Stimulated activated CD4-positive, alpha-beta T cell treated with anti-CD3 and anti-CD28 coated beads, Interleukin-2, amount 100 ng/mL, for 4 hours (primary cell): Measurements from ENCODE around the gene TESMIN.

Experiments
- DNase-seq: peaks from one replicate; pipeline ENCODE4 v3.0.0-alpha.2; 2020; ENCODE audit warnings: low read depth

The TESMIN gene

DNA sequence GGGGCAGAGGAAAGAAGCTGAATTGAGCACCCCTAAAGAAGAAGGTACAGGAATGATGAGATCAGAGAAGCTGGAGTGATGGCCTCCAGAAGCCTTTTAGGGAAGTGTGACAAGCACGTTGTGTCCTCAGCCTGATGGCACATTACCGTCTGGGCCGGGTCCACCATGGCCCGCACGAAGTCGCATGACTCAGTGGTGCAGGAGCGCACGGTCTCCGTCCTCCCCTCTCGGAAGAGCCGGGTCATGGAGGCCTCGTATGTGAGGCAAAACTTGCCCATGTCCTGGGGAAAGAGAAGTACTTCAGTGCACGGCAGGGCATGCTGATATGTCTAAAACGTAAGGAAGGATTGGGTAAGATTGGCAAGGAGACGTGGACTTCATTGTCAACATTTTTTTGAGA, 11.2 kb upstream of the TESMIN start:
- DNase-seq = no peak

DNA sequence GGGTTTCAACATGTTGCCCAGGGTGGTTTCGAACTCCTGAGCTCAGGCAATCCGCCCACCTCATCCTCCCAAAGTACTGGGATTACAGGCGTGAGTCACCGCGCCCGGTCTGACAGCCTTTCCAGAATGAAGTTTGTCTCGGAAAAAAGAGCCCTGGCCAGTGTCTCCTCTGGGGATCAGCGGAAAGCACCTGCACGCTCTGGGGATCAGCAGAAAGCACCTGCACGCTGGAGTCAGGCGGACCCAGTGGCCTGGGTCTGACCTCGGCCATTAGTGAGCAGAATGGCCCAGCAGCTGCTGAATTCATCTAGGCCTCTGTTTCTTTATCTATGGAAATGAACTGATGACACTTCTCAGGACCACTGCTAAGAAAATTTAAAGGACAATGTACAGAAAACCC, 10.5 kb upstream of the TESMIN start:
- no peak for DNase-seq

DNA sequence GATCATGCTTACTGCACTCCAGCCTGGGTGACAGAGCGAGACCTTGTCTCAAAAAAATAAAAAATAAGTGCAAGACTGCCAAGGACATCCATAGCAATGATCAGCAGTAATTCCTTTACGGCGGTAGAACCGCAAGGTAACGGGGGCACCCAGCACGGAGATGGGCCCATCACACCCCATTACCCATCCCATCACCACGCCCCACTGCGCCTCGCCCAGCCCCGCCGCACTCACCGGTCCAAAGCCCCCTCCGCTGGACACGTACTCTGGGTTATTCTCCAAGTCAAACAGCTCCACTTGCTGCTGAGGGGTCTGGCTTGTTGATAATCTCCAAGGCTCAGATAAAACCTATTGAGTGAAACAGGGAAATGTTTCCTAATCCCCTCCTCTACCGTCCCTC, 8.7 kb upstream of the TESMIN start:
- no peak for DNase-seq

DNA sequence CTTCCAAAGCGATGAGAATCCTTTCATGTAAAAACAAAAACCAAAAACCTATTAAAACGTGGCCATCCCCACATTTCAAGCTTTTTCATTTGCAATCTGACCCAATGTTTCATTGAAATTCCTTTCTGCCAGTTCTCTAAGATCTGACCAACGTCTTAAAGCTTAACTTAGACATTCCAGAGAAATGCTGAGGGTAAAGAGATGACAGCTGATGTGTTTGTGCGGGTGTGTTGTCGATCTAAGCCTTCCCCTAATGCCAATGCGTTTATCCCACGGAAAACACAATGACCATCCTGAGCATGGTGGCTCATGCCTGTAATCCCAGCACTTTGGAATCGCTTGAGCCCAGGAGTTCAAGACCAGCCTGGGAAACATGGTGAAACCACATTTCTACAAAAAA, 6.4 kb upstream of the TESMIN start:
- no peak for DNase-seq

DNA sequence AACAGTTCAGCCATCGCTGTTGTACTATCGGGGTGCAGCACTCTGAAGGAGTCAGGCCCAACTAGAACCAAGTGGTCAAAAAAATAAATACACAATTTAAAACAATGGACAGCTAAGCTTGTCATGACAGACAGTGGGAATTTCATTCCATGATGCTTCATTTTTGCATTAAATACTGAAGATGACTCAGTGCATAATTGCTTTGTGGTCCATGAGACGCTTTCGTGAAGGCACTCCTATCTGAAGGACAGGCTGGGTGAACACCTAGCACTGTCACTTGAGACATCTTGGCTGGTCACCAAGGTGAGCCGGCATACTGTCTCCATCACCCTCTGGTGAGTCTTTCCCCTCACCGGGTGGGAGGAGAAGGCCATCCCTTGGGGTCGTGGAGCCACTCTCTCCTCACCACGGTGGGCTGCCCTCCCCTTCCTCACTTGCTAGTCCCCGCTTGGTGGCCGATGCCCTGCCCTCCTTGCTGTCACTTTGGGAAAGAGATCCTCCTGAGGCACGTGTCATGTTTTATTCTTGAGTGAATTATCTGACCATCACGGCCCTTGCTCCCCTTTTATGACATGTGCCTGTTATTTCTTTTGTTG, 4.9 kb upstream of the TESMIN start:
- no peak for DNase-seq

DNA sequence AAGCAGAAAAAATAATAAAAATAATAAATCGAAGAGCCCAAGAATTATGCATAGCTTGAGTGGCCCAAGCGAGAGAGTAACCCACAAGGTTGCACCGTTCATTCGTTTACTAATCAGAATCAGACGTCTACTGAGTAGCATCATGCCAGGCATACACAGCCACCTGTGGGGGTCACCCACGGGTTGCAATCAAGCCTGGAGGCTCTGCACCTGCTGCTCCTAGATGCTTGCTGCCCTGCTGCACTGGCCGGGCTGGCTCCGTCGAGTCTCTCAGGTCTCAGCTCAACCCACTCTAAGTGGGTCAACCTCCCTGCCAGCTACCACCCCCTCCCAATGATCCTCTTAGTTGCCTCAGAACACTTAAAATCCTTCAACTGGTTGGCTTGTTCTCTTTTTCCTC, 2.0 kb upstream of the TESMIN start:
- no peak for DNase-seq

DNA sequence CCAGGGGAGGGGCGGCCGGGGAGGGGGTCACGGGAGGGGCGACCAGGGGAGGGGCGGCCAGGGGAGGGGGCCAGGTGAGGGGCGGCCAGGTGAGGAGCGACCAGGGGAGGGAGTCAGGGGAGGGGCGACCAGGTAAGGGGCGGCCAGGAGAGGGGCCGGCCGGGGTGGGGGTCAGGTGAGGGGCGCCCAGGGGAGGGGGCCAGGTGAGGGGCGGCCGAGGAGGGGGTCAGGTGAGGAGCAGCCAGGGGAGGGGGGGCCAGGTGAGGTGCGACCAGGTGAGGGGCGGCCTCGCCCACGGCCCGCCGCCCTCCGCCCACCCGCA, 355 bp downstream of the TESMIN start:
- no peak for DNase-seq

DNA sequence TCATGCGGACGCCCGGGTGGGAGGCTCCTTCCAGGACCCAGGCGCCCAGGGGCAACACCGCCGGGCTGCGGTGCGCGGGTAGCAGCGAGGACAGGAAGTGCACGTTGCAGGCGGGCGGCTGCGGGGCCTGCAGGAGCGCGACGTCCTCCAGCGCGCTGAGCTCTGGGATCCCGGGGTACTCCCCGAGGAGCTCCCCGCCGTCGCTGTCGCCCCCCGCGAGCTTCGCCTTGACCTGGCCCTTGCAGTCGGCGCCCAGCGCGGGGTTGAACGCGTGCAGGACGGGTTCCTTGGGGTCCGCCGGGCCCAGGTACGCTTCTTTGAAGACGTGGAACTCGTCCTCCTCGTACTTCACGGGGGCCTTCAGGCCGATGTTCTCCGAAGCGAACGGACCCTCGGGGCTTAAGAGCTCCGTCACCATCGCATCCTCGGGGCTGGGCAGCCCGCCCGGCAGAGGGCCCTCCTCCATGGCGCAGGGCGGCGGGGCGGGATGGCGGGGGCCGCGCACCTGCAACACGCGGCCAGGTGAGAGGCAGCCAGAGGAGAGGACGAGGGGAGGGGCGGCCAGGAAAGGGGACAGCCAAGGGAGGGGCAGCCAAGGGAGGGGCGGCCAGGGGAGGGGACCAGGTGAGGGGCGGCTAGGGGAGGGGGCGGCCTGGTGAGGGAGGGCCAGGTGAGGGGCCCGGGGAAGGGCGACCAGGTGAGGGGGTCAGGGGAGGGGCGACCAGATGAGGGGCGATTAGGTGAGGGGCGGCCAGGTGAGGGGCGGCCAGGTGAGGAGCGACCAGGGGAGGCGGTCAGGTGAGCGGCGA, 921 bp downstream of the TESMIN start:
- no peak for DNase-seq

DNA sequence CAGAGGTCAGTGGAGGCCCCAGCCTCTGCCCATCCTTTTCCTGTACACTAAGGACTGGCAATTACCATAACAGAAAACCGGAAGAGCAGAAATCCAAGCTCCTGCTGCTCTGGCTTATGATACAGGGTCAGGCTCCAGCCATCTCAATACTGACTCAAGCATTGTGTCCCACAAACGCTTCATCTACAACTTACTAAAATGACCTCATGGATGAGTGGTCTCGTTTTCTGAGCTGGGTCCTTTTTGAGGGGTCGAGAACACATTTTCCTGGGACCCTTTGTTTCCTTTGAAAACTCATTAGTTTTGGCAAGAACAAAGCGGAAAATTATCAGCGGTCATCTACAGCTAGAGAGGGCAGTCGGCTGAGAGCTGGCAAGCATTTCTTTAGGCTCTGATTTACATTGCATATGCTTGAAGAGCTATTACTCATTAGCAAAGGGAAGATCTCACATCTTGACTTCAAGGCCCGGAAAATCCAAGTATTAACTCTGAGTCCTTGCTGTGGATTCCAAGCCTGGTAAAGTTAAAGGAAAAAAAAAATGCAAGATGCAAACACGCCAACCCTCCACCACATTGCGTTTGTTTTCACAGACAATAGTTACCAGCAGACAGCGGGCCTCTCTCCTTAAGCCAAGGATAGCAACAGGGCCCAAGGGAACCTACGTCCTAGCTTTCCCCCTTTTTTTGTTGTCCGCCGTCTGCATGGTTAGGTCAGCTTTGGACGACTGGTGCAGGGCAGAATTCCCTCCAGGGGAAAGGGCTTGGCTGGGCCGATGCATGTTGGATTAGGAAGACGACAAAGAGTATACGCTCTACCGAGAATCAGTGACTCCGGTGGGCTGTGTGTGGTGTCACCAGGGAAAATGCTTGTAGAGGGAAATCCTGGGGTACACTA, 1.8 kb downstream of the TESMIN start:
- DNase-seq = no peak

DNA sequence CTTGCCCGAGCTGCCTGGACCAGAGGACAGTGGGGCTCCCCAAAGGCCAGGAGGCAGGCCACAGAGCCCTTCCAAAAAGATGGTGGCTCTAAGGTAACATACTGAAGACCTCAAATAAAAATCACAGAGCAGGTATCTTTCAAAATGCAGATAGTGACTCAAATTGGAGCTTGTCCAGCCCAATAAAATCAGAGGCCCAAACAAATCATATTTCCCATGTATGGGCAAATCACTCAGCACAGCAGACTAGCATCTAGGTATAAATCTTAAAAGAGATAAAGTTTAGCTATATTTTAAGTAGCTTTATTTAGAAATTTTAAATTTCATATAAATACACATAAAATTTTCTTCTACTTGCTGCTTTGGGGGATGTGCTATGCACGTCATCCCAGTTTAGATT, 3.3 kb downstream of the TESMIN start:
- DNase-seq = no peak

DNA sequence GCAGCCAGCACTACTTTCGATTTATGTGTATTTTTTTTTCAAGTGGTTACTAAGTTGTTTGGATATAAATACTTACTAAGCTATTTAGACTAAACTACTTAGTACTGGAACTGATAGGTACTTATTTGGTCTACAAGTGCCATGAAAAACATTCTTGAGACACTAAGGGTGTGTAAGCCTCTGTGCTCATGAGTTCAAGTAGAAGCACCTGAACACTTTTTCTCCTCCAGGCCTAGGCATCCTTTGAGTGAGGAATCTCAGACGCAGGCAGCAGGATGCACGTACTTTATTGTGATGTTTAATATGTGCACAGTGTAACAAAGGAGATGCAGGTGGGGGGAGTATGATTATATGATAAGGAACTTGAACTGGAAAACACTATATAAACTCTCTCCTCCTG, 7.8 kb downstream of the TESMIN start:
- DNase-seq = no peak

DNA sequence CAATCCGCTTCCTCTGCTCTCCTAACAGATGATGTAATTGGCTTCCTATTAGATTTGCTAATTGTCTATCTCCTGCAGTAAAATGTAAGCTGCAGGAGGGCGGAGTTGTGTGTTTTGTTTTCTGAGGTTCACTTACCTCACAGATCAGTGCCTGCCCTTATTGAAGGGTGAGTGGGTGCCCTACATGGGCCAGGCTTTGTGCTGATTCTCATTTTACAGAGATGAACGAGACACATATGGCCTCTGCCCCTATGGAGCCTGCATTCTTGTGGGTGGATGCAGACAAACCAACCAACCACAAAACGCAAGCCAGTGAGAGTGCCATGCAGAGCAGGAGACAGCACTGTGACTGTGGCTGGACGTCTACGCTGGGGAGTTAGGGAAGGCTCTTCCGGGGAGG, 9.9 kb downstream of the TESMIN start:
- no peak for DNase-seq

DNA sequence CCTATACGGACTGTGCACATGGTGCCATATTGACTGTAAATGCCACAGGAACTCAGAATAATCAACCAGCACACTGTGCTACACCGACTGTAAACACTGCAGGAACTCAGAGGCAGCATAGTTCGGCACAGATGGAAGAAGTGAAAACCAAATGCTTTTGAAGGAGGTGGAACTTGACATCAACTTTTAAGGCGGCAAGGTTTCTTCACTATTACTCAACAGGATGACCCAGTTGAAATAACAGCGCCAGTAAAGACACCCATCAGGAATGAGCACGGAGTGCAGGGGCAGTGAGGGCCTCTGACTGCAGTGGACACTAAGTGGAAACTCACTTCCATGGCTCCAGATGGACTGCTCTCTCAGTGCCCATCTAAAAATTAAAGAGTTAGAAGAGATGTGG, 15.7 kb downstream of the TESMIN start:
- DNase-seq = no peak

DNA sequence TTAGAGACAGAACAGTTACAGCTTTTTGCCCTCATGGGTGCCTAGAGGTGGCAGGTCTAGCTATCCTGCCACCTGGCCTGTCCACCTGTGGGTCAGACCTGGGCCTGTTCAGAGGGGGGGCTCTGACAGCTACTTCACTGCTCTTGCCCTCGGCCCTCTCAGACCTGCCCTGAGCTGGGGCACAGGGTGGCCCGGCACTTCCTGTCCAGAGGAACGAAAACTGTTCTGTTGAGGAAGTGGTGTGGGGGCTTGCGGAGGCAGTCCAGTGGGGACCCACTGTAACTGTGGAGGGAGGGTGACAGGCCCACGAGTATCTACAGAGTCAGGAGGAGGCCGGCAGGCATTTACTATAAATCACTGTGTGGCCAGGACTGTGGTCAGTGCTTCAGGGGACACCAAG, 16.2 kb downstream of the TESMIN start:
- no peak for DNase-seq

DNA sequence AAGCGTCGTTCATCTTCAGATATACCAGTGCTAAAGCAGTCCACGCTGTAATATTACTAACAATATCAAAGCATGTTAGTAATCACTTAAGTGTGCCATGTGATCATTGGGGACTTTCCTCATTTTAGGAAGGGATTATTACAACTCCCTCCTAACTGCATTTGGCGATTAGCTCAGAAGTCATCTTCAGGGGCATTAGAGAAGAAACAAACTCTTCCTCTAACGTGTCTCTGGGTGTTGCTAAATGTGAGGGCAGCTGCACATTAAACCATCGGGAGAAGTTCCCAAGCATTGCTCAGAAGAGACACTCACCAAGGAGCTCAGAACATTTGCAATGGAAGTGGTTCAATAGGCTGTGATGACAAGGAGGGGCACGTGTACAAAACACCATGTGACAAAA, 17.2 kb downstream of the TESMIN start:
- no peak for DNase-seq

DNA sequence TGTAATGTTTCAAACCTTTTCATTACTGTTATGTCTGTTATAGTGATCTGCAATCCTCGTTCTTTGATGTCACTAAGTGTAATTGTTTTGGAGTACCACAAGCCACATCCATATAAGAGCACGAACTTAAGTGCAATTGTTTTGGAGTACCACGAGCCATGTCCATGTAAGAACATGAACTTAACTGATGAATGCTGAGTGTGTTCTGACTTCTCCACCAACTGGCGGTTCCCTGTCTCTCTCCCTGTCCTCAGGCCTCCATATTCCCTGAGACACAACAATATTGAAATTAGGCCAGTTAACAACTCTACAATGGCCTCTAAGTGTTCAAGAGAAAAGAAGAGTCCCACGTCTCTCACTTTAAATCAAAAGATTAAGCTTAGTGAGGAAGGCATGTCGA, 23.5 kb downstream of the TESMIN start:
- DNase-seq = no peak

DNA sequence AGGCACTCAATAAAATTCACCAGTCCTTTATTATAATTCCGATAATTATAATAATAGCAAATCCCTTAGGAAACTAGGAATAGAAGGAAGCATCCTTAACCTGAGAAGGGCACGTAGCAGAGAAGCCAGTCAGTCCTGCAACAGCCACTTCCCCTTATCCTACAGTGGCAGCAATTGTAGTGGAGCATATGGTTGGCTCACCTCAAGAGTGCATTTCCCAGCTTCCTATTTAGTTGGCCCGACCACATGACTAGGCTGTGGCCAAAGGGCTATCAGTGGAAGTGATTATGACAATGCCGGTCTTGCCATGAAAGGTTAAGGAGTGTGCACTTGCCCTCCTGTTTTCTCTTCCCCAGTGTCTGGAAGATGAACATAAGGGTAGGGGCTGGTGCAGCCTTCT, 27.0 kb downstream of the TESMIN start:
- DNase-seq = no peak

DNA sequence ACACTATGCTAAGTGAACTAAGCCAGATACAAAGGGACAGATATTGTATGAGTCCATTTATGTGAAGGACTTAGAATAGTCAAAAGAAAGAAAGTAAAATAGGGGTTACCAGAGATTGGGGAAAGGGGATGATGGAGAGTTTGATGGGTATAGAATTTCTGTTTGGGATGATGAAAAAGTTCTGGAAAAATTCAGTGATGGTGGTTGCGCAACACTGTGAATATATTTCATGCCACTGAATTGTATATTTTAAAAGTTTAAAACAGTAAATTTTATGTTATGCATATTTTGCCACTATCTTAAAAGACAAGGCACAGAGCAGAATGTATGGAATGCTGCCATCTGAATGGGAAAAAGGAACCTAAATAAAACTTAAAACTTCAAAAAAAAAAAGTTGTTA, 29.2 kb downstream of the TESMIN start:
- DNase-seq = no peak

DNA sequence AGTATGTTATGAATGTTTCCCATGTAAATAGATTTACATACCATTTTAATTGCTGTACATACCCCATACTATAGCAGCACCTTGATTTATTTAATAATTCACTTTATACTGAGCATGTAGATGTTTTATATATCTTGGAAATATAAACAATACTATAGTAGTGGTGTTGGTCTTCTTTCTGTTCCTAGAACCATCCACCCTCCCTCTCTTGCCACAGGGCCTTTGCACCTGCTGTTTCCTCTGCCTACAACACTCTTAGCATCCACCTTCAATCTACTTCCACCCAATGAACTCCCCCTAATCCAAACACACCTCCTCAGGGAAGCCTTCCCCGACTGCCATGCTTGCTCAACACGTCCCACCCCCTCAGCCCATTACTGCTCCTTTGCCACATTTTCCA, 30.2 kb downstream of the TESMIN start:
- no peak for DNase-seq

DNA sequence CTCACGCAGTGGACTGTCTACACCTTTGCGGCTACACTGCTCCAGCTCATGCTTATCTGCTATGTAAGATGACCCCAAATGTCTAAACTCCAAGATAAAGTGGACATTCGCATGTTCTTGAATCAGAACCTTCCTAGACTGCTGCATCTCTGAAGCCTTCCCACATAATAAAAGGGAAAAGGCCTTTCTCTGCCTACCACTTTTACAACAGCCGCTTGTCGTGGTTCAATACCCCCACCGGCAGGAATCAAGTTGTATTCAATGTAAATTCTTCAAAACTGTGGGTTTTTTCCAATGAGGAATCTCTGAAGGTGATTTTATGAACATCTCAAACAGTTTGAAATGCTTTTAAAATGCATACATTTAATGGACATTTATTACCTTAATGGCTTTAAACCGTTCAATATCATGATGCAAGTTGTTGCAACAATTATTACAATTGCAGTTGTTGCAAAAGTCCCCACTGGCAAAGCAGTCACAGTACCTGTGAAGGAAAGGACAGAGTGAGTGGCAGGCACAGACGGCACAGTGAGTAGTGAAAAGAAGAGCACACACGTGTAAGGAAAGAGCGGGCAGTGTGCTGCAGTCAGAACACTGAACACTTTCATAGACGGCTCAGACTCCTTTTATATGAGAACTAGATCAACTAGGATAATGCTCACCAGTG, 35.7 kb downstream of the TESMIN start:
- no peak for DNase-seq

DNA sequence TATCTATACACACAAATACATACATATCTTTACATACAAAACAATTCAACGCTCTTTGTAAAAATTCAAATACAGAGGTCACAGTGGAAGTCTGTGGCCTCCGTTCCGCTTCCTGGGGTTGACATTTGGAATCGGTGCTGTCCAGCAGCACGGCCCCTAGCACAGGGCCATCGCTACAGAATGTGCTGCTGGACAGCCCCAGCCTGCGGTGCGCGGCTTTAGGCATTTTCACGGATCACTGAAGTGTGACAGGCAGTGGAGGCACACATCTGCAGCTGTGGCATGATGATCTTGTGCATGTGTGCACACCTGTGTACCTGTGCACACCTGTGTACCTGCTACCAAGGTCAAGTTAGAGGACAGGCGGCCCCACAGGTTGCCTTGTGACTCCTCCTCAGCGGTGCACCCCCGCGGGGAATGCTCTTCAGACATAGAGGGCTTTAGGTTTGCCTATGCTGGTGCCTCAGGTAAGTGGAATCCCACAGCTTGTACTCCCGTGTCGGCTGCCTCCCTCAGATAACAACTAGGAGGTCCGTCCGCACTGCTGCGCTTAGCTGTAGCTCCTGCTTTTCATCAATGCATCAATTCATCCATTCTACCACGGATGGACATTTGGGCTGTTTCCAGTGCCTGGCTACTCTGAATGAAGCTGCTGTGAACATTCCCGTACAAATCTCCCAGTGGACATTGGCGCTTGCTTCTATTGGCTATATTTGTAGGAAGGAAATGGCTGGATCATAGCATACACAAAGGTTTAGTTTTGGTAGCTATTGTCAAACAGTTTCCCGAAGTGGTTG, 37.1 kb downstream of the TESMIN start:
- no peak for DNase-seq

DNA sequence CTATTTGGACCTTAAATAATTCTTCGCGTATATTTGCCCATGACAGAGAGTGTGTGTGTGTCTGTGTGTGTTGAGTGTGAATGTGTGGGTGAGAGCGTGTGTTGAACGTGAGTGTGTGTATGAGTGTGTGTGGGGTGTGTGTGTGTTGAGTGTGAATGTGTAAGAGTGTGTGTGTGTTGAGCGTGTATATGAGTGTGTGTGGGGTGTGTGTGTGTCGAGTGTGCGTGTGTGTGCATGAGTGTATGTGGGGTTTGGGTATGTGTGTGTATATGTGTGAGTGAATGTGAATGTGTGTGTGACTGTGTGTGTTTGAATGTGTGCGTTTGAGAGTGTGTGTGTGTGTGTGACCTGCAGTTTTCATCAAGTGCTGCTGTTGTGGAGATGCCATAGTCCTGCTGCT, 40.2 kb downstream of the TESMIN start:
- DNase-seq = no peak
